Amniotic stem cell (primary cell): ENCODE data around the gene PRICKLE4.

Source experiments
- DNase-seq: peaks from one replicate; lab custom pipeline; 2025; lab: John Stamatoyannopoulos, UW

Gene PRICKLE4, protein sequence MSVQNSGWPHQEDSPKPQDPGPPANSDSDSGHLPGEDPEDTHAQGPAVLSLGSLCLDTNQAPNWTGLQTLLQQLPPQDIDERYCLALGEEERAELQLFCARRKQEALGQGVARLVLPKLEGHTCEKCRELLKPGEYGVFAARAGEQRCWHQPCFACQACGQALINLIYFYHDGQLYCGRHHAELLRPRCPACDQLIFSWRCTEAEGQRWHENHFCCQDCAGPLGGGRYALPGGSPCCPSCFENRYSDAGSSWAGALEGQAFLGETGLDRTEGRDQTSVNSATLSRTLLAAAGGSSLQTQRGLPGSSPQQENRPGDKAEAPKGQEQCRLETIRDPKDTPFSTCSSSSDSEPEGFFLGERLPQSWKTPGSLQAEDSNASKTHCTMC

DNA sequence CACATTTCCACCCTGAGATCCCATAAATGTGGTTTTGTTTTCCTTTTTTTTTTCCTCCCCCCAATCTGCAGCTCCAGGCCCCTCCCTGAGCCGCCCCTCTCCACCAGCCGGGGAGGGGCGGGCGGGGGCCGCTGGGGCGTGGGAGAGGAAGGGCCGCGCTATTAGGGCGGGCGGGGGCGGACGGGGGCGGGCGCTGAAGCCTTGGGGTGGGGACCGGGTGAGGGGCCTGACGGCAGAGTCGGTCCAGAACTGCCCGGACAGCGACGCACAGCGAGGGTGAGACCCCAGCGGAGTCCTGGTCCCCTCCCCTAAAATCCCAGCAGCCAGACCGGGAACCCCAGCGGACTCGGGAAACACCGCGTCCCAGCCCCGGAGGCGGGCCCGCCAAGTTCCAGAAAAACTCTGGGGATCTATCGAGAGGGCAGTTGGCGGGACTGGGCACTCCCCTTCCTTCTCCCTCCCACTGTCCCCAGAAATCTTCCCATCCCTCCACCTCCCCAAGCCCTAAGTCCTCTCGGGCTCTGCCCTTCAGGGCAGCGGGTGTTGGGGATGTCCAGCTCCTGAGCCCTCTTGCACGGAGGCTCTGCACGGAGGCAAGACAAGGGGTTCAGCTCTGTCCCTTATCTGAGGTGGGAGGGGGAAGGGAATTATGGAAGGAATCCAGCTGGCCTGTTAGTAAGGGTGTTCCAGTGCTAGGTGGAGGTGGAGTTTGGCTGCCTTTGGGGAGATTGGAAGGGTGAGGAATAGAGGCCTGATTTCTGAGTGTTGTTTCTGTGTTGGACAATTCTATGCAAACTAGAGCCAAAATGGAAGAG is at the start of gene PRICKLE4:
Gene PRICKLE4, plus strand, starts transcription at position 232 of the 815 bp plus-strand sequence. CDS start 2,692 bp downstream, outside the sequence.
- no peak for DNase-seq

DNA sequence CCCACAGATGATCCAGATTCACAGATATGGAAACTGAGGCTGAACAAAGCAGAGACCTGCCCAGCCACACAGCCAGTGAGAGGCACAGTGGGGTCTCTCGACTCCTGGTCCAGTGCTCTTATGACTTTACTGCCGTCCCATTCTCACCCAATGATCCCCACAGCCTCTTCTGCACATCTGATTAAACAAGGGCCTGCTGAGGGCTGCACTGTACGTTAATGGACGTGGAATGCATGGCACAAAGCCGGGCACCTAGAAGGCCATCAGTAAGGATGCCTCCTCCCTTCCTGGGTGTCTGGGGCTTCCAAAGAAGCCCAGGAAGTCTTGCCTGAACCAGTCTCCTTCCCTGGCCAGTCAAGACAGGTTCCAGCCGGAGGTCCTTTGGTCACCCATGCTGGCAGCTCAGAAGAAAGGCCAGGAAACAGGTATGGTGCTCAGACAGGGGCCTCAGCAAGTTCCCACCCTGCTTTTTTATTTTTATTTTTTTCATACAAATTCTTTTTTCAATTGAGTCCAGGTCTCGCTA is 49.0 kb upstream of the PRICKLE4 start:
- no peak for DNase-seq

DNA sequence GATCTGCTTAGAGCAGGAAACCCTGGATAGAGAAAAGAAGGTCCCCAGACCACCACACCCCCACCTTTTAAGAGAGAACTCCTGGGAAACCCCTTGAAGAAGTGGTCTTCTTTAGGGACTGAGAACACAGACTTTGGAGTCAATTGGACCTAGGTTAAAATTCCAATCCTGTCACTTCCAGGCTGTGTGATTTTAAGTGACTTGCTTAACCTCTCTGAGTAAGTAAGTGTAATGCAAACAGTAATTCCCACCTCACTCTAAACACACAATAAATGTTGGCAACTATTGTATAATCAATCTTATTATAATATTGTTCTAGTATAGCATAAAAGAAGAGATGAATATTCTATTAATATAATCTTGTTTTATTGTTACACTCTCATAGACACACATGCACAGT is 48.4 kb upstream of the PRICKLE4 start:
- DNase-seq, result no peak

DNA sequence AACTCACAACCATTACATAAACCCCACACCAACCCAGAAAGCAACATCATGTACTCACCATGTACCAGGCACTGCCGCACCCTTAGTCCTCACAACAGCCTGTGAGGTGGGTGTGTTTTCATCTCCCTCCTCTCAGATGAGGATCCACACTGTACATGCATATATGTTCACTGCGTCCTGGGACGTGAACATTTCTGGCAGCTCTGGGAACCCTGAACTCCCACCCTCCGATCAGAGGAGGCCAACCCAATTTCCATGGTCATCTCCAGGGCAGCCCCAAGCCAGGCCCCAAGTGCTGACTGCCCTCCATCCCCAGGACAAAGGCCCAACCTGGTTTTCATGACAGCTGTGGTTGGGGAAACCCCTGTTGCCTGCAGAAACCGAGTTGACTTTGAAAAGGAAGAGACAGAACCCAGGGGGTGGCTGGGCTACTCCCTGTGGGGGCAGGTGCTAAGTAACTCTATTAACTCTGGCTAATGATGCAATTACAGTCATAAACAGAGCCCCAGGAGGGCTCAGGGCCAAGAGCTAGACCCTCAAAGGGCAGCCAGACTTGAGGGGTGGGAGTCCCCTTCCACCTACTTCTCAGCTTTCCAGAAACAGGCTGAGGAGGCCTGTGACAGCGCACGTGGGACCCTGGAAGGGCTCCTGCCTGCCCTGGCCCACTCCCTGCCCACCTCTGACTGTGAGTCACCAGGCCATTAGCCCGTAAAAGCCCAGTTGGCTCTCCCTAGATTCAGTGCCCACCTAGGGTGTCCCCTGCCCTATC is 47.8 kb upstream of the PRICKLE4 start:
- DNase-seq, result no peak

DNA sequence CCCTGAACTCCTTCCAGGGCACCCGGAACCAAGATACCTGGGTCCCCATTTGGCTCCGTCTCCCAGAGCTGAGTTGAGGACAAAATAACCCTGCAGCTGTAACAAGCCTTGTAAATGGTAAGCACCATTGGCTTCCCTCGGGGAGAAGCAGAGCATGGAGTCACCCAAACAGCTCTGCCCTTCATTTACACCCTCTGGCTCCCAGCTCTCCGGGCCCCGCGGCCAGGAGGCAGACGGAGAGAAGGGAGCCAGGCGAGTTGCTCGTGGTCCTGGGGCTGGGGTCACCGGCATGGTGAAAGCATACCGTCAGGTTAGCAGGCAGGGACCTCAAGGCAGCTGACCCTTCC is 47.2 kb upstream of the PRICKLE4 start:
- DNase-seq, result no peak

DNA sequence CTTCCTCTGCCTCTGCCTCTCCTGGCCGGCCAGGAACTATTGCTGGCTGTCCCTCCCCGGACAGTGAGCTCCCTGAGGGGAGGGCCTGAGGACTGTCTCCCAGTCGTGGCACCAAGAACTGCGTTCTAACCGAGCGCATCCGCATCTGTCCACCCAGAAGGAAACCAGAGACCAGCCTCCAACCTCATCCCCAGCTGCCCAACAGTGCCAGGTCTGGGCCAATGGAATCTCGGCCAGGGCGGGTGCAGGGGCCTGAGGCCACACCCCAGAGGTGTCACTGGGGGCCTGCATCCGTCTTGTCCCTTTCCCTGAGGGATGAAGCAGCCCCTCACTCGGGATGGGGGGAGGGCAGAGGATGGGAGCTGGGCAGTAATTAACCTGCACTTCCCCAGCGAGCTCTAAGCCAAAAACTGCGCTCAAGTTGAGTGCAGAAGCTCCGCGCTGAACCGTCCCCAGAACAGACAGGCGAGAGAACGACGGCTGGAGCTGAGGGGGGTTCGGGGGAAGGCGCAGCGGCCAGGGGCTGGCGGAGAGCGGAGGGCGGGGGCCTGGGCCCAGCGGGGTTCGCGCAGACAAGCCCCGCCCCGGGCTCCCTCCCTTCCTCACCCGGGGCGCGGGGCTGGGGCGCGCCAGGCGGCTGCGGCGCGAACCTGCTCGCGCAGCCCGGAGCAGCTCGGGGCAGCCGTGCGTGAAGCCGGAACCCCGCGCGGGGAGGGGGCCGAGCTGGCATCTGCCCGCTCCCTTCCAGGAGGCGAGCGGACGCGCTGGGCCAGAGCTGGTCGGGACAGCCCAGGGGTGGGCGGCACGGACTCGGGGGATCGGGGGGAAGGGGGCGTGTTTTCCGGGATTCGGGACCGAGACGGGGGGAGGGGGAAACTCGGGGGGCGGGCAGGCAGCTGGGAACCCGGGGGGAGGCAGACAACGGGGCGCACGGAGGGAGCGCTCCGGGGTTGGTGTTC is 46.6 kb upstream of the PRICKLE4 start:
- DNase-seq, result peak; percentile 31

DNA sequence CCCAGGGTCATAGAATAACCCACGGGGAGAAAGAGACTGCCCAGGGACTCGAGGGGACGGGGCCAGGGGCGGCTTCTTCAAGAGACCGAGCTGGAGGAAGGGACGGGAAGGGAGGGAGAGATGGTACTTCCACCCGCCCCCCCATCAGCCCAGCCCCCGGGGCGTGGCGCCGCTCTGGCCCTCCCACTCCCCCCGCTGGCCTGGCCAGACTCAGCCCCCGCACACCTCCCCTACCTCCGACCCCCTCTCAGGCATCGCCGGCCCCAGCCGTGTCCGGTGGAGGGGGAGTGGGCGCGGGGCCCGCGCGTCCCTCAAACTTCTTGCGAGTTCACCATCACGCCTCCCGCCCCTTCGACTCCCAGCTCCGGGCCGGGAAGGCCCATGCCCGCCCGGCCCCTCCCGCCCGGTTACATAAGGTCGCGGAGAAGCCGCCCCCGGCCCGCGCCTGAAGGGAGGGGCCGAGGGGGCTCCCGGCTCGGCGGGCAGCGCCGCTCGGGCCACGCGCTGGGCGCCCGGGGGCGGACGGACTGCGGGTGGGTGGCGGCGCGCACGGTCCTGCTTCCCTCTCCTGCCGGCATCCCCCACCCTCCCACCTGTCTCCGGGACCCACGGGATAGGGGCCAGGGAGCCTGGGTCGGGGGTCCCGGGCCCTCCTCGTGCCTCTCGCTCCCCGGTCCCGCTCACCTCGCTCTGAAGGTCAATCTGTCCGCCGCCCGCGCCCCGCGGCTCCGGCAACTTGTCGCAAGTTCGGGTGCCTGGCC is 45.7 kb upstream of the PRICKLE4 start:
- peak; percentile 31 for DNase-seq

DNA sequence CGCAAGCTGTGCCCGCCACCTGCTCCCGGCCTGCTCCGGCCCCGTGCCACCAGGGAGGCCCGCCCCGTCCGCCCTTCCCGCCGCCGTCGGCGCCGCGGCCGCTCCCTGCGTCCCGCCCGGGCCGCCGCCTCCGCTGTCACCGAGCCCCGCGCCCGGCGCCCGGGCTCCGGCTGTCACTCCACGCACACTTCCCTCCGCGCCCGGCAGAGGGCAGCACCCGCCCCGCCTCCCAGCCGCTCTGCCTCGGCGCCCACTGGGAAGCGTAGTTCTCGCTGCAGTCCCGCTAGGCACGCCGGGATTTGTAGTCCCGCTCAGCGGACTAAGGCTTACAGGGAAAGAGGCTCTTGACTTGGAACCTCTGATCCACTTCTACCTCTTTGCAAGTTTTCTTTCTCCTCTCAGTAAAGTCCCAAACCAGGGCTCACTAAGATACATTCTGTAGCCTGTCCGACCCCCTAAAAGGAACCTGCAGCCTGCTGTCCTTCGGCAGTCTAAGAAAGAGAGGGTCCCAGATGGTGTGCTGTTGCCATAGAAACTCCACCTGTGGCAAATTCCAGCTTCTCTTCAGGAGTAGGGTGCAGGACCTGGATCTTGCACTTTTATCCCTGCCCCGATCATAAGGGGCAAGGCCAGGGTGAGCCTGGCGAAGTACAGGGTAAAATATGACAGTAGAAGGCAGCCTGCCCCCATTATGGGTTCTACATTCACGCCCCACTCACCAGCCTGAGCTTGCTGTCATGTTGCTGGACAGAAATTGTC is 45.0 kb upstream of the PRICKLE4 start, which contains the start of gene TFEB:
Gene TFEB, minus strand, starts transcription at position 182 of the 759 bp plus-strand sequence. CDS start 44,395 bp downstream, outside the sequence.
- peak; percentile 79 for DNase-seq

DNA sequence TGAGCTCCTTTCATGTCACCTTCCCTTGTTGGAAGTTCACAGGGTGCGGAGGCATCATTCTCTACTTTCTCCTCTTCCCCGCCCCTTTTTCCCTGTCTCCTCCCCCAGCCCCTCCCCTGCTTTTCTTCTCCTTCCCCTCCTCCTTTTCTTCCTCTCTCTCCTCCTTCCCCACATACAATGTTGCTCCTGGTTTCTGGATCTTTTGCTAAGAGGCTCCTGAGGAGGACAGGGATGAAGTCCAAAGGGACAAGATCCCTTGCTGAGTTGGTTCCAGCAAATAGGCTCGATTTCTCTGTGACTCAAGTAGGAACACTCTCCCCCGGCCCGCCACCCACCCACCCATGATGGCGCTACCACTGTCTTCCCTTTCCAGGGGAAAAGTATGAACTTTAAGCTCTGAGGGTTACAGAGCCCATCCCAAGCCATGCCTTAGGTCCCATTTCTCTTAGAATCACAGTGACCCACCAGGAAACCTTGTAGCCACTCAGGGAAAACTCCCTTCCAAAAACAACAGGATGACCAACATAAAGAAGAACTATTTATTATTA is 44.3 kb upstream of the PRICKLE4 start:
- no peak for DNase-seq

DNA sequence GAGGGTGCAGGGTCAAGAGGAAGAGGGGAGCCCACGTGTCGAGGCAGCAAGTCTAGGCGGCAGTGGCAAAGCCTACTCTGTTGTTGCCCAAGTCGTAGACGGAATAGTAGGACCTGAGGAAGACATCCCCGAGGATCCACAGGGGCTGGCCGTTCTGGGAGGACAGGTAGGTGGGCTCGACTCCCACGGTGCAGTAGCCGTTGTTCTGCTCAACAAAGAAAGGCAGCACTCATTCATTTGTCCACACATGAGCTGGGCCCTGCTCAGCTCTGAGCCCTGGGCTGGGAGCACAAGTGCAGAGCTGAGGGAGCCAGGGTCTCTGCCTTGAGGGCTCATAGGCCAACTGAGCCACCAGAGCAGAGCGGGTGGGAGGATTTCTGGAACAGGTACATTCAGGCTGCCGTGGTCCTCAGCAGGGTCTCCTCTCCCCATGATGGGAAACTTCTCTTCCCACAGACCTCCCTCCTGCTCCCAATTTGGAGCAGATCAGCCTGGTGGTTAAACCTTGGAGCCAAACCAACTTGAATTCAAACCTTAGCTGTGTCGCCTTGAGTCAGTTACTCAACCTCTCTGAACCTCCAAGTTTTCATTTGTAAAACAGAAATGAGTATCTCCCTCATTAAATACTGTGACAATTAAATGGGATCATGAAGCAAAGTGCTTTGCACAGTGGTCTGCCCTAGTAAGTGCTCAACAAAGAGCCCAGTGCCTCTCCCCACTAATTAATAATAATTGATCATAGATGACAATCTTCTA is 43.6 kb upstream of the PRICKLE4 start:
- DNase-seq, result no peak

DNA sequence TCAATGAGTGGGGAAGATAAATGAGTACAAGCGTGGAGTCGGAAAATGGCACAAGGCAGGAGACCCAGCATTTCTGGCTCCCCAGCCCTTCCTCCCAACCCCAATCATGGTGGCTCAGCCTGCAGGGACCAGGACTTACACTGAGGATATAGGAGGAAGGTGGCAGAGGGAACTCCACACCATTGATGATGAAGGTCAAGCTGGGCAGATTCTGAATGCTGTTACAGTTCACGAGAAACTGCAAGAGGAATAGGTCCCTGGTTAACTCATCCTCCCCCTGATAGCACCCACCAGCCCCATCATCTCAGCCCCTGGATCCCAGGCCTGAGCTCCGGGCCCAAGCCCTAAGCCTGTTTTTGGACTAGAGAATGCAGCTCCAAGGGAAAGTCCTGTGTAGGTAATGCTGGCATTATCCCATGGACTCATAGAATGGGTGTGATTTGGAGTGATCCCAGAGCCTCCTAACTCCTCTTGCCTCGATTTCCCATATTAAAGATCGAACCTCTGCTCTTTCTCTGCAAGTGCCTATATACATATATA is 42.9 kb upstream of the PRICKLE4 start:
- DNase-seq, result no peak

DNA sequence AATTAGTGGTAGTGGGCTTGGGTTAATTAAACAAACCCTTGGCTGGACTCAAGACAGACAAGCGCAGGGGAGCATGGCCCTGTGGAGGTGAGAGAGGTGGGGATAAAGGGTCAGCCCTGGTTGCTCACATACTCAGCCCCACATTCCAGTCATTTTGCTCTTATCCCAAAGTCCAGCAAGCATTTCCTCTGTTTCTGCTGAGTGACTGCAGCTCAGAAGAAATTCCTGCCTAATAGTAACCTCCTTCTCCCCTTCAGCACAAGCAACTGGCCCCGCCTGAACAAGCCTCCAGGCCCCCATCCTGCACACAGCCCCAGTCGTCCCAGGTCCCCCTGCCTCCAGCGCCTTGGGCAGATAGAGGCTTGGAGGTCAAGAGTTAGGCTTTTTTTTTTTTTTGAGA is 41.5 kb upstream of the PRICKLE4 start:
- no peak for DNase-seq

DNA sequence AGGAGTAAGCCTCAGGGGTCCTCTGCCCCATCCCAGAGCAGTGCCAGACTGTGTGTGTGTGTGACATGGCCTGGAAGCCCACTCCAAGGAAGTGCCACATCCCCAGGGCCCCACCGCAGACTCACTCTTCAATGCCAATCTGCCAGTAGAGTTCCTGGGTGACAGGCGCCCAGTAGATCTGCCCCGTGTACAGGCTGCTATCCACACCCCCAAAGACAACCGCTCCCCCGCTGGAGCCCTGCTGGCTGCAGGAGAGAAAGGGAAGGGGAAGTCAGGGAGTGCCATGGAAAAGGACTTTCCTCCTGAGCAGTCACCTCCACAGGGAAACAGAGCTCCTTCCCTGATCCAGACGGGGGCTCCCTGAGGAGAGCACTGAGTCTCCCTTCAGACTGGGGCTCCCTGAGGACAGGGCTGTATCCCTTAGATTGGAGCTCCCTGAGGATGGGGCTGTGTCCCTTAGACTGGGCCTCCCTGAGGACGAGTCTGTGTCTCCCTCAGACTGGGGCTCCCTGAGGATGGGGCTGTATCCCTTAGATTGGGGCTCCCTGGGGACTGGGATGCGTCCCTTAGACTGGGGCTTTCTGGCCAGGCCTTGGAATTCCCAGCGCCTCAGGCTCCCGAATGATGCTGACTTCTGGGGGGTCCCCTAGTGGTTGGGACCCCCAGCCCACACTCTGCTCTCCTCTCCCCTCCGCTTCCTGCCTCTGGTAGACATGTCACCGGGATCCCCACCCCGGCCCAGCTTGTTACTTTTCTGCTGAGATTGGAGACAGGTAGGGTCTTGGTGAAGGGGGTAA is 40.0 kb upstream of the PRICKLE4 start:
- no peak for DNase-seq

DNA sequence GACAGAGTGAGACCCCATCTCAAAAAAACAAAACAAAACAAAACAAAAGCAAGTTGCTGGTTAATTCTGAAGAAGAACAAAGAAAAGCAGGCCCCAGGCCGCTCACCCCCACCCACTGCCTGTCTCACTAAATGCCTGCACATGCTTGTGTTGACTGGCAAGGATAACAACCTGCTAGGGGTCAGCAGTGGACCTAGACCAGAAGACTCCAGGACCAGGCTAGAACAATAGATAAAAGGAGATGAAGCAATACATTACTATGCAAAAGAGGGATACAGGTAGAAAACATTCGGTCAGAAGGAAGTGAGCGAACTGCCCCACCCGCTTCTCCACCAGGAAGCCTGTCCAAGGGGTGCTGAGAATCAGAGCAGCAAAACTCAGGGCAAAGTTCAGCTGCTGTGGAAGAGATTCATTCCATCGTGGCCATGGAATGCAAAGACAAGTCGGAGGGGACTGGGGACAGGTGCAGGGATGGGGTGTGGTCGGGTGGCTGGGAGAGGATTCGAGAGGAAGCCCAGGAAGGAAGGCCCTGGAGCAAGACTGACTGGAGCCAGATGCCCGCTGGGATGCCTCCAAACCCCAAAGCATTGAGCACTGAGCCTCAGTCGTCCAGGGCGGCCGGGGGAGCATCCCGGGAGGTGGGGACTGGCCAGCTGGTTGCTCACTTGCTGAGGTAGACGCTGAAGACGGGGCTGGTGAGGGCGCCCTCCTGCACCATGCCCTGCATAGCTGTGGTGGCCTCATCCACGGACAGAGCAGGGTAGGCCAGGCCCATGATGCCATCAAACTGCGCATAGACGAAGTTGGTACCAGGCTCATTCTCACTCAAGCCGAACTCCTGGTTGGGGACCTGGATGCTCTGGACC is 38.7 kb upstream of the PRICKLE4 start:
- DNase-seq, result no peak

DNA sequence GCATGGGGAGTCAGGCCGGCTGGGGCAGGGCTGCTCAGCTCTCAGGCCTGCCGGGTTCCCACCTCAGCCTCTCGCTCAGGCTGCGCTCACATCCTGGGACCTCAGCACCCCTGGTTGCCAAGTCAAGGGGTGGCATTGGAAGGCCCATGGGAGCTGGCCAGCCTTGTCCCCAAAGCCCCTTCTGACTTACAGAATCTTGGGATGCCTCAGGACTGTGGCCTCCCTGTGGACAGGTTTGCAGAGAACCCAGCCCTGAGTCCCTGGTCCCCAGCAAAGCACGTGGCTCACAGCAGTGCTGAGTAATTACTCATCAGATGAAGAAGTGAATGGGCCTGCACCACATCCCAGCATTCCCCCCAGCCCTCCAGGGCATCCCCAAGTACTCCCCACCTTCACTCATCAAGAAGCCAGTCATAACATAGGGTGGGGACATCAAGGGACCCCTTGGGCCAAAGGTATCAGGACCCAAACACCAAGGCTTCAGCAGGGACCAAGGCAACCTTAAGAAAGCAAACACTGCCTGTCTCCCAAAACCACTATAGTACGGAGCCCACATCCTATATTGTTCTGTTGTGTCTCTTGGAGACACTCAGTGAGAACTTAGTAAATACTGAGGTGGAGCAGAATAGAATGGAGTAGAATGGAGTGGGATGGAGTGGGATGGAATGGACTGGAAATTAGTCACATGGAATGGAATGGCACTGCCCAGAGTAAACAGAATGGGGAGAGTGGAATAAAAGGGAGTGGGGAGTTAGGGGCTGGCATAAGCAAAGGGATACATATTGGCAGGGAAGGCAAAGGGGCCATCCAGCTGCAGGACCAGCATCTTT is 37.0 kb upstream of the PRICKLE4 start:
- no peak for DNase-seq
